Measurements from ENCODE around the gene EML4. TPM values are rescaled to one million over a fixed set of nuclear protein-coding genes. Genes with fewer than 3 reads are reported as not detected.

The EML4 gene
- total and polyA plus RNA-seq, 2 of the 13 experiments (the other 11 are each of a cell fraction or from before 2014, with no cell fraction given) = 243 to 476 TPM

DNA sequence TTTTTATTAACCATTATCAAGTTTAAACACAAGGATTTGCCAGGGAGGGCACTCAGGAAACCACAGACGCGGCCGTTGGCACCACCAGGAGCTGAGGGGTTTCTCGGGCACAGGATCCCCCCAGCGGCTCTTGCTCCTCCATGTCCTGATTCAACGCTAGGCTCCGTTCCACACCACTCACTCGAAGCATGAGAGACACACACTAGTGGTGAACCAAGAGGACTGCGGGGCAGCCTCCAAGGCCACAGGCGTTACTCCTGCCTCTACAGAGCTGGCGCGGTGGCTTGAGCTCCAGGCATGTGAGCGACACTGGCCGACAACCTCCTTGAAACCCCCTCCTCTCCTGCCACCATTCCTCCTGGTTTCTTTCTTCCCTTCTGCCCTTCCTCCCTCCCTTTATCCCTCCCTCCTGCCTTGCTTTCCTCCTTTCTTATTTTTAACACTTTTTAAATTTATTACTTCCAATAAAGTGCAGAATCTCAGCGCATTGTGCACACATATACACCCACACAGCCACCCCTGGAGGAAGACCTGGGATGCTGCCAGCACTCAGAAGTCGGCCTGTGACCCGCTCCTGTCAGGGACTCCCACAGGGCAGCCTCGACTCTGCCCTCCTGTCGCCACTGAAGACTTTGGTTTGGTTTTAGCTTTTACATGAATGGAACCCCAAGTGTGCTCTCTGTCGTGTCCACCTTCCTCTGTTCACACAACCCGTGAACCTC is 170.2 kb downstream of the EML4 start (continued):
- TF ChIP-seq, protein P1, sequence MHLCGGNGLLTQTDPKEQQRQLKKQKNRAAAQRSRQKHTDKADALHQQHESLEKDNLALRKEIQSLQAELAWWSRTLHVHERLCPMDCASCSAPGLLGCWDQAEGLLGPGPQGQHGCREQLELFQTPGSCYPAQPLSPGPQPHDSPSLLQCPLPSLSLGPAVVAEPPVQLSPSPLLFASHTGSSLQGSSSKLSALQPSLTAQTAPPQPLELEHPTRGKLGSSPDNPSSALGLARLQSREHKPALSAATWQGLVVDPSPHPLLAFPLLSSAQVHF (CRISPR knock-in tag; IDR thresholded peaks at IDR 0.05) = 0 out of 2 replicates have a peak, but pooled peaks have one; percentile 2
- TF ChIP-seq THYN1 (CRISPR knock-in tag; IDR thresholded peaks at IDR 0.05; ENCODE audit: borderline replicate concordance, low read depth) (0 out of 2 replicates have a peak, but pooled peaks have one; percentile 52), ZNF772 (CRISPR knock-in tag; IDR thresholded peaks at IDR 0.05) (peak; percentile 55; the same call in 1 of the 2 replicates), ZNF382 (CRISPR knock-in tag; IDR thresholded peaks at IDR 0.05; ENCODE audit: borderline replicate concordance) (no peak)
- TF ChIP-seq, protein P2, sequence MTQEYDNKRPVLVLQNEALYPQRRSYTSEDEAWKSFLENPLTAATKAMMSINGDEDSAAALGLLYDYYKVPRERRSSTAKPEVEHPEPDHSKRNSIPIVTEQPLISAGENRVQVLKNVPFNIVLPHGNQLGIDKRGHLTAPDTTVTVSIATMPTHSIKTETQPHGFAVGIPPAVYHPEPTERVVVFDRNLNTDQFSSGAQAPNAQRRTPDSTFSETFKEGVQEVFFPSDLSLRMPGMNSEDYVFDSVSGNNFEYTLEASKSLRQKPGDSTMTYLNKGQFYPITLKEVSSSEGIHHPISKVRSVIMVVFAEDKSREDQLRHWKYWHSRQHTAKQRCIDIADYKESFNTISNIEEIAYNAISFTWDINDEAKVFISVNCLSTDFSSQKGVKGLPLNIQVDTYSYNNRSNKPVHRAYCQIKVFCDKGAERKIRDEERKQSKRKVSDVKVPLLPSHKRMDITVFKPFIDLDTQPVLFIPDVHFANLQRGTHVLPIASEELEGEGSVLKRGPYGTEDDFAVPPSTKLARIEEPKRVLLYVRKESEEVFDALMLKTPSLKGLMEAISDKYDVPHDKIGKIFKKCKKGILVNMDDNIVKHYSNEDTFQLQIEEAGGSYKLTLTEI (CRISPR knock-in tag; conservative IDR thresholded peaks at IDR 0.05) = no peak
- TF ChIP-seq, protein P3, sequence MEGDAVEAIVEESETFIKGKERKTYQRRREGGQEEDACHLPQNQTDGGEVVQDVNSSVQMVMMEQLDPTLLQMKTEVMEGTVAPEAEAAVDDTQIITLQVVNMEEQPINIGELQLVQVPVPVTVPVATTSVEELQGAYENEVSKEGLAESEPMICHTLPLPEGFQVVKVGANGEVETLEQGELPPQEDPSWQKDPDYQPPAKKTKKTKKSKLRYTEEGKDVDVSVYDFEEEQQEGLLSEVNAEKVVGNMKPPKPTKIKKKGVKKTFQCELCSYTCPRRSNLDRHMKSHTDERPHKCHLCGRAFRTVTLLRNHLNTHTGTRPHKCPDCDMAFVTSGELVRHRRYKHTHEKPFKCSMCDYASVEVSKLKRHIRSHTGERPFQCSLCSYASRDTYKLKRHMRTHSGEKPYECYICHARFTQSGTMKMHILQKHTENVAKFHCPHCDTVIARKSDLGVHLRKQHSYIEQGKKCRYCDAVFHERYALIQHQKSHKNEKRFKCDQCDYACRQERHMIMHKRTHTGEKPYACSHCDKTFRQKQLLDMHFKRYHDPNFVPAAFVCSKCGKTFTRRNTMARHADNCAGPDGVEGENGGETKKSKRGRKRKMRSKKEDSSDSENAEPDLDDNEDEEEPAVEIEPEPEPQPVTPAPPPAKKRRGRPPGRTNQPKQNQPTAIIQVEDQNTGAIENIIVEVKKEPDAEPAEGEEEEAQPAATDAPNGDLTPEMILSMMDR (CRISPR knock-in tag; IDR thresholded peaks at IDR 0.05) = peak; percentile 7; the same call in 1 of the 2 replicates
- TF ChIP-seq, protein P4, sequence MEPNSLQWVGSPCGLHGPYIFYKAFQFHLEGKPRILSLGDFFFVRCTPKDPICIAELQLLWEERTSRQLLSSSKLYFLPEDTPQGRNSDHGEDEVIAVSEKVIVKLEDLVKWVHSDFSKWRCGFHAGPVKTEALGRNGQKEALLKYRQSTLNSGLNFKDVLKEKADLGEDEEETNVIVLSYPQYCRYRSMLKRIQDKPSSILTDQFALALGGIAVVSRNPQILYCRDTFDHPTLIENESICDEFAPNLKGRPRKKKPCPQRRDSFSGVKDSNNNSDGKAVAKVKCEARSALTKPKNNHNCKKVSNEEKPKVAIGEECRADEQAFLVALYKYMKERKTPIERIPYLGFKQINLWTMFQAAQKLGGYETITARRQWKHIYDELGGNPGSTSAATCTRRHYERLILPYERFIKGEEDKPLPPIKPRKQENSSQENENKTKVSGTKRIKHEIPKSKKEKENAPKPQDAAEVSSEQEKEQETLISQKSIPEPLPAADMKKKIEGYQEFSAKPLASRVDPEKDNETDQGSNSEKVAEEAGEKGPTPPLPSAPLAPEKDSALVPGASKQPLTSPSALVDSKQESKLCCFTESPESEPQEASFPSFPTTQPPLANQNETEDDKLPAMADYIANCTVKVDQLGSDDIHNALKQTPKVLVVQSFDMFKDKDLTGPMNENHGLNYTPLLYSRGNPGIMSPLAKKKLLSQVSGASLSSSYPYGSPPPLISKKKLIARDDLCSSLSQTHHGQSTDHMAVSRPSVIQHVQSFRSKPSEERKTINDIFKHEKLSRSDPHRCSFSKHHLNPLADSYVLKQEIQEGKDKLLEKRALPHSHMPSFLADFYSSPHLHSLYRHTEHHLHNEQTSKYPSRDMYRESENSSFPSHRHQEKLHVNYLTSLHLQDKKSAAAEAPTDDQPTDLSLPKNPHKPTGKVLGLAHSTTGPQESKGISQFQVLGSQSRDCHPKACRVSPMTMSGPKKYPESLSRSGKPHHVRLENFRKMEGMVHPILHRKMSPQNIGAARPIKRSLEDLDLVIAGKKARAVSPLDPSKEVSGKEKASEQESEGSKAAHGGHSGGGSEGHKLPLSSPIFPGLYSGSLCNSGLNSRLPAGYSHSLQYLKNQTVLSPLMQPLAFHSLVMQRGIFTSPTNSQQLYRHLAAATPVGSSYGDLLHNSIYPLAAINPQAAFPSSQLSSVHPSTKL (CRISPR knock-in tag; IDR thresholded peaks at IDR 0.05) = no peak
- TF ChIP-seq, protein P5, sequence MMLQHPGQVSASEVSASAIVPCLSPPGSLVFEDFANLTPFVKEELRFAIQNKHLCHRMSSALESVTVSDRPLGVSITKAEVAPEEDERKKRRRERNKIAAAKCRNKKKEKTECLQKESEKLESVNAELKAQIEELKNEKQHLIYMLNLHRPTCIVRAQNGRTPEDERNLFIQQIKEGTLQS (CRISPR knock-in tag; IDR thresholded peaks at IDR 0.05) = no peak
- TF ChIP-seq, protein P6, sequence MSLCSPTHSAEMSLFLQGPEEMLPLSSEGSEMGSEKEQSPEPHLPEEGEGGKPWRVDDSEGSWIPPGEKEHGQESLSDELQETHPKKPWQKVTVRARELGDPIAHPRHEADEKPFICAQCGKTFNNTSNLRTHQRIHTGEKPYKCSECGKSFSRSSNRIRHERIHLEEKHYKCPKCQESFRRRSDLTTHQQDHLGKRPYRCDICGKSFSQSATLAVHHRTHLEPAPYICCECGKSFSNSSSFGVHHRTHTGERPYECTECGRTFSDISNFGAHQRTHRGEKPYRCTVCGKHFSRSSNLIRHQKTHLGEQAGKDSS (CRISPR knock-in tag; IDR thresholded peaks at IDR 0.05; ENCODE audit: borderline replicate concordance, low read depth) = 0 out of 2 replicates have a peak, but pooled peaks have one; percentile 18

Measured in HepG2 (cell line).